GM20000 (cell line): Measurements from ENCODE around the gene NTF3.

Experiments
- DNase-seq: peaks from one replicate; pipeline ENCODE4 v3.0.0; 2012; ENCODE audit warnings: low spot score
- CTCF ChIP-seq: IDR thresholded peaks from 2 replicates; pipeline ENCODE4 v1.5.1; 2012; ENCODE audit warnings: mild to moderate bottlenecking, control low read depth; ENCODE audit errors: extremely low read depth, missing control alignments

NTF3 gene

GRCh38 chr12:5498076-5498475 lies 66.2 kb downstream of the NTF3 start:
- TF ChIP-seq CTCF = no peak
- DNase-seq = no peak

- DNase-seq = no peak
- TF ChIP-seq CTCF = no peak
Observed at GRCh38 chr12:5498806-5499205, 66.9 kb downstream of the NTF3 start.

- TF ChIP-seq CTCF = no peak
- DNase-seq = no peak
Observed at GRCh38 chr12:5499566-5500330, 67.8 kb downstream of the NTF3 start.

GRCh38 chr12:5500331-5500659 lies 68.4 kb downstream of the NTF3 start:
- no peak for TF ChIP-seq CTCF
- no peak for DNase-seq

- no peak for TF ChIP-seq CTCF
- no peak for DNase-seq
Observed at GRCh38 chr12:5503774-5504173, 71.9 kb downstream of the NTF3 start.

GRCh38 chr12:5505116-5505515 lies 73.2 kb downstream of the NTF3 start:
- TF ChIP-seq CTCF = no peak
- no peak for DNase-seq

- TF ChIP-seq CTCF = no peak
- no peak for DNase-seq
Observed at GRCh38 chr12:5505751-5506150, 73.8 kb downstream of the NTF3 start.
